Measurements from ENCODE around the gene PFDN1.

- TF ChIP-seq POLR2AphosphoS5 (IDR thresholded peaks at IDR 0.05; ENCODE audit: borderline replicate concordance, low read depth, low read length) (no peak), EZH2 (IDR thresholded peaks at IDR 0.05) (no peak)
Observed at GRCh38 chr5:140256726-140257125, 46.2 kb downstream of the PFDN1 start.
